NOMO-1 treated with dmso at 0.1 percent for 144 hours (cell line): ENCODE measurements around the gene DGCR6.
"Not testable (repeated sequence)": the region's sequence is repeated elsewhere in the genome, so short reads cannot be mapped to it uniquely, and the experiment has no call there.

Source experiments
- DNase-seq: peaks from one replicate; lab custom pipeline; 2025; ENCODE audit not compliant: unreplicated experiment; lab: John Stamatoyannopoulos, UW

Gene DGCR6

DNA sequence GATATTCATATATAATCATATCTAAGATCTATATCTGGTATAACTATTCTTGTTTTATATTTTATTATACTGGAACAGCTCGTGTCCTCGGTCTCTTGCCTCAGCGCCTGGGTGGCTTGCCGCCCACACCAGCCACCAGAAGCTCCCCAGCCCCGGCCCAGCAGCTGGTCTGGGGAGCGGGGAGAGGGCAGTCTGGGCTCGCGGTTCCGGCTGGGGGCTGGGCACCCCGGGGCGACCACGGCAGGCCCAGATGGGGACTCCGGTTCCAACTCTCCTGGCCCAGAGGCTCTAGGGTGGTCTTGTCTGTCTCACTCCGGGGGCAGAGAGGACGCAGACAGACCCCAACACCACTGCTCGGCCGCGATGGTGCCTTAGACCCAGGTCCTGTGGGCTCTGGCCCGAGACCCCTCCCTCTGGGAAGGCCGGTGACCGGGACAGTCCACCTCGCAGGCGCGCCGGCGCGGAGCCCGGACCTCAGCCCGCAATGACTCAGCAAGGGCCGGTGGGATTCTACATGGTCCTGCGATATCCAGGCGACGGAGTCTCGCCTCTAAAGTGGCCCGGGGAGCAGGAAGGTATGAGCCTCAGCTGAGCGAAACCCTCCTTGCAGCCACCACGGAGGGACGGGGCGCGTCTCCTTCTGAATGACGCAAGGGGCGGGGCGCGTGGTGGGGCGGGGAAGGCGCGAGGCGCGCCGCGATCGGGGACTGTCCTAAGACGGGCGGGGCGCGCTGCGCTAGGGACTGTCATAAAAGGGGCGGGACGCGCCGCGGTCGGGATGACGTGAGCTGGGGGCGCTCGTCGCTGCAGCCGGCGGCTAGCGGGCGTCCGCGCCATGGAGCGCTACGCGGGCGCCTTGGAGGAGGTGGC lies at the start of gene DGCR6:
DGCR6 (plus strand) TSS at position 781 of the 870 bp plus-strand sequence; CDS start at position 836, 55 bp downstream.
- no peak for DNase-seq

DNA sequence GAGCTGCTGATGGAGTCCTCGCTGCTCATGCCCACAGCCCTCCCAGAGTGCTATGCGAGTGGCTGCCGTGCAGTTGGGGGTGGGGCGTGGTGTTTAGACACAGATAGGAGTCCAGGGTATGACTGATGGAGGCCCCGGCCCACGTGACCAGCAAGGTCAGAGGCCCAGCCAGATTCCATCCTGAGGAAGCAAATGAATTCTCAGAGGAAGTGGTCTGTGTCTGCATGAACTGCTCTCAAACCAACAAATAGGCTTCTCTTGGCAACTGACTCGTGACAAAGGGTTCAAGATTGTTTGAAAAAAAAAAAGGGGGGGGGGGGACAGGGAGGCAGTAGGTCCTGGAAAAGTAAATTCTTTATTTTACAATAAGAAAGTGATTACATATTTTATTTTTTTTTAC lies 46.8 kb upstream of the DGCR6 start:
- DNase-seq, result not testable (repeated sequence)

DNA sequence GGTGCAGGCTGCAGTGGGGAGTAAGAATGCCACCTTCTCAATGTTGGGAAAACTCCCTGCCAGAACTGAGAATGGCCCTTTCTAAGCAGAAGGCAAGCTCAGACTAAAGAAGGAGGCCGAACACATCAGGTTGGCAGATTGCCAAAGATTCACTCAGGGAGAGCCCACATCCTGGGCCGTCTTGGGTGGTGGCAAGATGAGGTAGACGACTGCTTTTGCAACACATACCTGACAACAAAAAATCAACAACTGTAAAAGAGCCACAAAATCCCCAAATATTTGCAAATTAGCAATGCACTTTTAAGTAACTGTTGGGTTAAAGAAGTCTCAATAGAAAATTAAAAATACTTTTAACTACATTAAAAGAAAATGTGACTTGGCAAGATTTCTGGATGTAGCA lies 24.9 kb upstream of the DGCR6 start:
- DNase-seq, result not testable (repeated sequence)

DNA sequence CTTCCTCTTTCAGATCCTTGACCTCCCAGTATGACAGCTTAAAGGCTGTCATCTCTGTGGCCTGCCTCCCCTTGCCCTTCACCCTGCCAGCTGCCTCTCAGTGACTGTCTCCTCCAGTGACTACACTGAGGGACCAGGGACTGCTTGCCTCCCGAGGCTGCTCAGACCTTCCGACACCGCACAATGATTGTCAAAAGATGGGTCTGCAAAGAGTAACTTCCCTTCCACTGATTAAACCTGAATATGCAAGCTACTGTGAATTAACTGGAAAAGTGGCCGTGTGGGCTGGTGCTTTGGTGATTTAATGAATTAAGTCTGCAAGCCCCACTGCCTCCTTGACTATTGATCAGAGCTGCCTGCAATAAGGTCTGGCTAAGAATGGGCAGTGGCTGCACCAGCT lies 21.7 kb upstream of the DGCR6 start:
- DNase-seq, result not testable (repeated sequence)

DNA sequence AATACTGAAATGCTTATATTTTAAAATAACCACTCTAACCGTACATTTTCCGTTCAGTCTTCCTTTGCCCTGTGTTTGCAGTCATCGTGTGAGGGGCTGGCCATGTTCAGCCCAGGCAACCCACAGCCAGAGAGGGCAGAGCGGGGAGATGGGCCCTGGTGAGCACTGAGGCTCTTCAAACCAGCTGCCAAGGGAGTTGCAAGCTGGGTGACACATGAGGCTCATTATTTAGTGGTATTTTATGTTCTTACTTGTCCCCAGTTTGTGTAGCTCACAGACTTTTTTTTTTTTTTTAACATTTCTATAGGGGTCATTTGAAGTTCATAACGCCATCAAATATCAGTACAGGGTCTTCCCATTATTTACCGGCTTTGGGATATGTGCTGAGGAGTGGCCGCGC lies 18.0 kb upstream of the DGCR6 start:
- no peak for DNase-seq

DNA sequence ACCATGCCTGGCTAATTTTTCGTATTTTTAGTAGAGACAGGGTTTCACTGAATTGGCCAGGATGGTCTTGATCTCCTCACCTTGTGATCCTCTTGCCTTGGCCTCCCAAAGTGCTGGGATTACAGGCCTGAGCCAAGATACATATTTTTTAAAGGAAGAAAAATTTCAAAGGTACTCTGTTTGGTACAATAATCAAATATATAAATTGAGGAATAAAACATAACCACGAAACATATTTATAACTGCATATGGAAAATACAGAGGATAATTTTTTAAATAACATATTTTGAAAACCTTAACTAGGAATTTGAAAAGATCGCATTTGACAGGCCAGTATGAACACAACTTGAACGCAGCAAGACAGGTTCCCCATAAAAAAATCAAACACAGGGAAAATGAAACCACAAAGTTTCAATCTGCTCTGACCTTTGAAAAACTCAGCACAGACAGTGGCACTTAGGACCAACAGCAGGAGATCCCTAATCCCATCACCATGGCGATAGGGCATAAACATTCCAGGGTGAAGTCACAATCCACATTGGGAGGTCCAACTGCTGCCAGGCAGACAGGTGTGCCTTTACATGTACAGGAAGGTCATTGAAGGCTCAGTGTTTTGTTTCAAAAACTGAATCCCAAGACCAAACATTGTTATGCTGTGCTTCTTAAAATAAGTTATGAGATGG lies 15.5 kb upstream of the DGCR6 start:
- not testable (repeated sequence) for DNase-seq

DNA sequence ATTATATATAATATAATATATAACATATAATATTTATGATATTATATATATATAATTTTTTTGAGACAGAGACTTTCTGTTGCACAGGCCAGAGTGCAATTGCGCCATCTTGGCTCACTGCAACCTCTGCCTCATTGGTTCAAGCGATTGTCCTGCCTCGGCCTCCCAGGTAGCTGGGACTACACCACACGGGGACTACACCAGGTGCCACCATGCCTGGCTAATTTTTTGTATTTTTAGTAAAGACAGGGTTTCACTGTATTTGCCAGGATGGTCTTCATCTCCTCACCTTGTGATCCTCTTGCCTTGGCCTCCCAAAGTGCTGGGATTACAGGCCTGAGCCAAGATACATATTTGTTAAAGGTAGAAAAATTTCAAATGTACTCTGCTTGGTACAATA lies 12.3 kb upstream of the DGCR6 start:
- not testable (repeated sequence) for DNase-seq

DNA sequence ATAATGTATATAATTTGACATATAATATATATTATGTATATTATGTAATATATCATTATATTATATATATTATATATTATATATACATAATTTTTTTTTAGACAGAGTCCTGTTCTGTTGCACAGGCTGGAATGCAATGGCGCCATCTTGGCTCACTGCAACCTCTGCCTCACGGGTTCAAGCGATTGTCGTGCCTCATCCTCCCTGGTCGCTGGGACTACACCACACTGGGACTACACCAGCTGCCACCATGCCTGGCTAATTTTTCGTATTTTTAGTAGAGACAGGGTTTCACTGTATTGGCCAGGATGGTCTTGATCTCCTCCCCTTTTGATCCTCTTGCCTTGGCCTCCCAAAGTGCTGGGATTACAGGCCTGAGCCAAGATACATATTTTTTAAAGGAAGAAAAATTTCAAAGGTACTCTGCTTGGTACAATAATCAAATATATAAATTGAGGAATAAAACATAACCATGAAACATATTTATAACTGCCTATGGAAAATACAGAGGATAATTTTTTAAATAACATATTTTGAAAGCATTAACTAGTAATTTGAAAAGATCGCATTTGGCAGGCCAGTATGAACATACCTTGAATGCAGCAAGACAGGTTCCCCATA lies 10.0 kb upstream of the DGCR6 start:
- not testable (repeated sequence) for DNase-seq

DNA sequence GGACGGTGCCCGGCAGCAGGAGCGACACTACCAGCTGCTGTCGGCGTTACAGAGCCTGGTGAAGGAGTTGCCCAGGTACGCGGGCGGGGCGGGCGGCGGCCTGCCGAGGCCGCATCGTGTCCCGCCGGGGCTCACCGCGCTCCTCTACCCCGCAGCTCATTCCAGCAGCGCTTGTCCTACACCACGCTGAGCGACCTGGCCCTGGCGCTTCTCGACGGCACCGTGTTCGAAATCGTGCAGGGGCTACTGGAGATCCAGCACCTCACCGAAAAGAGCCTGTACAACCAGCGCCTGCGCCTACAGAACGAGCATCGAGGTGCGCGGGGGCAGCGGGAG lies 258 bp downstream of the DGCR6 start:
- DNase-seq, result not testable (repeated sequence)

DNA sequence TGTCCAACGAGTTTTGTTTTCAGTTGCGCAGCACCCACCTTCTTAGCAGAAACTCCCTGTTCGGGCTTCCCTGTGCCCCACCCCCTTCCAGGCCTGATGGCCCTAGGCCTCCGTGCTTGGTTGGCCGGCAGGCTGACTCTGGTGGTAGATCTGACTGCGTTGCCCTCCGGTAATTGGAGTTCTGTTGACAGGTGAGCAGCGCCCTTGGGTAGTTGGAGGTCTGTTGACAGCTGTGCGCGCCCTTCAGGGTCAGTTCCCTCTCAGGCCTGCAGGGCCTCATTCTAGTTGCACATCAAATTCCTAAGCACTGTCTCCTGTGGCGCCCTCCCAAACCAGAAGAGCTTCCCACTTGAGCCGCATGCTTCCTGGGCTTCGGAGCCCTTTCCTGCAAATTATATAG lies 776 bp downstream of the DGCR6 start:
- no peak for DNase-seq

DNA sequence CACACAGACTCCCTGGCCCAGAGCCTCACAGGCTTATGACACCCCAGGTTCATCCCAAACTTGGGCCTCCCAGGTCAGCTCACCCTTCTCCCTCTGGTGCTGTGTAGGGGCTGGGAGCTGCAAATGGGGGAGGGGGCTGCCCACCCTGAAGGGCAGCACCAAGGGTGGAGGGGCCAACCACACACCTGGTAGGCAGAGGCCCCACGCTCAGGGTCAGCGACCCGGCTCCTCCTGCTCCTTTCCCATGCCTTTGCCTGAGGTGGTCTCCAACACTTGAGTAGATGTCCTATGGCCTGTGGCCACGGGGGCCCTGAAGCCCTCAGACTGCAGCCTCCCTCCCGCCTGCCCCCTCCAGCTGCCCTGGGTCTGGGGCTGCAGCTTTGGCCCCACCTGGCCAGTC lies 3.4 kb downstream of the DGCR6 start:
- DNase-seq, result no peak

DNA sequence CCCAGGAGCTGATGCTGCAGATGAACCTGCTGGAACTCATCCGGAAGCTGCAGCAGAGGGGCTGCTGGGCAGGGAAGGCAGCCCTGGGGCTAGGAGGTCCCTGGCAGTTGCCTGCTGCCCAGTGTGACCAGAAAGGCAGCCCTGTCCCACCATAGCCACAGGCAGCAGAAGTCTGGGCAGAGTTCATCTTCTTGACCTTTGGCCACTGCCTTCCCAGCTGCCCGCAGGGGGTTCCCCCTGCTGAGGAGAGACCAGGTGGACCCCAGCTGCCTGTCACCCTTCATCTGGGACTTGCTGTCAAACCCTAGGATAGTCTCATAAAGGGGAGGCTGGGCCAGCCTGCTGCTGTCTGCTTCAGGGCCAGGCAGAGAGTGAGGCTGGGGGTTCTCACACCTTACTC lies 5.4 kb downstream of the DGCR6 start:
- not testable (repeated sequence) for DNase-seq

DNA sequence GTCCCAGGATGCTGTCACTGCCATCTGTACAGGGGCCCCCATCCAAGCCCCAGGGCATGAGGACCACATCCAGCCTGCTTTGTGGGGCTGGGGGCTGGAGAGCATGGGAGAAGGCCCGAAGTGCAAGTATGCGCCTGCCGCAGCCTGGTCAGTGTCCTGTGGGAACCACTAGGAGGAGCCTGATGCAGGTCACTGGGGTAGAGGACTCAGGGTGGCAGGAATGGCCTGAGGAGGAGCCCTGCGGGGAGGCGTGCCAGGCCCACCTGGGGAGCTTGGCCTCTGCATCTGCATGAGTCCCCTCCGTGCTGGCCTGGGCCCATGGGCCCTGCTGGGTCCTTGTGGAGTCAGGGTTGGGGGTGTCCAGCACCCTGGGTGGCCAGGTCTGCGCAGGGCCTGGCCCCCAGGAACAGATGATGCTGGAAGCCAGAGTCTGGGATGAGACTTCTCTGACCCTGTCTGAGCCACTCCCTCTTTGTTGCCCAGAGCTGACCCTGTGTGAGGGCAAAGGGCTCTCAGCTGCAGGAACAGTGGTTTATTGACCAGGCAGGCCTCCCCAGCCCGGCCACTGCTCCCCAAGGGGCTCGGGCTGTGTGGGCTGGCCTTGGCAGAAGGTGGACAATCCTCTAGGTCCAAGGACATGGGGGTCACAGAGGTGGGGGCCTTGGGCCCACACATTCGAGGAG lies 6.3 kb downstream of the DGCR6 start:
- not testable (repeated sequence) for DNase-seq

DNA sequence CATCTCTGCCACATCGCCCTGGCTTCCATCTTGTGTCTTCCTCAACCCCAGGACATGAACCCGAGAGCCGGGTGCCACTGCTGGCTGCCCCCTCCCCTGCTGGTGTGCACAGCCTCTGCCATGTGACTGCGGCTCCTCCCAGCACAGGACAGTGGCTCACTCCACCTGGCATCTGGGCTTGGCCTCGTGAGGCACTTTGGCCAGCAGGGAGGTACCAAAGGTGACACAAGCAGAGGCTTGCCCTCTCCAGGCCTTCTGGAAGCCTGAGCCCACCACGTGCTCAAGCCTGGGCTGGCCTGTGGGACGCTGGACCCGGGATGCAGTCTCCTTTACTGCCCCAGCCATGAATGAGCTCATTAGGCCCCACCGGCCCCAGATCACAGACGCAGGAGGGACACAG lies 8.4 kb downstream of the DGCR6 start:
- not testable (repeated sequence) for DNase-seq

DNA sequence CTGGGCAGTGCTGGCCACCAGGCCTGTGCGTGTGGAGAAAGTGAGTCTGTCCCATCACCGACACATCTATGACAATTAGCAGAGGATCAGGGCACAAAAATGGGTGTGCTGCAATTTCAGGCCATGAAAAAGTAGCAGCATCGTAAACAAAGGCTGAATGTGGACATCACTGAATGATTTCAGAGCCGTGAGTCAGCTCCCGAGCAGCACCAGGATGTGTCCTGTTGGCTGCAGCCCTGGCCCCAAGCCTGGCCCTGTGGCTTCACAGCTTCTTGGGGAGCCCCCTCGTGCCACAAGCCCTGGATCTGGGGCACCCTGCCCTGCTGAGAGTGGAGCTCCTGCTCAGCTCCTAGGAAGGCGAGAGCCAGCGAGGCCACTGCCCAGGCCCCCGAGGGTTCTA lies 9.4 kb downstream of the DGCR6 start:
- not testable (repeated sequence) for DNase-seq

DNA sequence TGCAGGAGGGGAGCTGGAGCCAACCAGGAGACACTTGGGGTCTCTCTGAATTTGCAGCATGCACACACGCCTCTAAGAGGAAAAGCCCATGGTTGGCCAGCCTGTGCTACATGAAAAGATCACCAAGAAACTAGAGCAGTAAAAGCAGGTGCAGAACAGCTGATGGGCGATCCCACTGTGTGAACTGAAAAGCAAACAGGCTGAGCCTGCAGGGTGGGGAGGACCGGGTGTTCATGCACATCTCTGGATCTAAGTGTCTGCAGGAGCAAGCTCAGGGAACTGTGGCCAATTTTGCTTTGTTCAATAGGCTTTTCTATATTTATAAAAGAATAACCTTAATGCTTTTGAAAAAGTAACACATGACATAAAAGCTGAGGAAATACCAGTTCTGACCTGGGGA lies 11.7 kb downstream of the DGCR6 start:
- not testable (repeated sequence) for DNase-seq

DNA sequence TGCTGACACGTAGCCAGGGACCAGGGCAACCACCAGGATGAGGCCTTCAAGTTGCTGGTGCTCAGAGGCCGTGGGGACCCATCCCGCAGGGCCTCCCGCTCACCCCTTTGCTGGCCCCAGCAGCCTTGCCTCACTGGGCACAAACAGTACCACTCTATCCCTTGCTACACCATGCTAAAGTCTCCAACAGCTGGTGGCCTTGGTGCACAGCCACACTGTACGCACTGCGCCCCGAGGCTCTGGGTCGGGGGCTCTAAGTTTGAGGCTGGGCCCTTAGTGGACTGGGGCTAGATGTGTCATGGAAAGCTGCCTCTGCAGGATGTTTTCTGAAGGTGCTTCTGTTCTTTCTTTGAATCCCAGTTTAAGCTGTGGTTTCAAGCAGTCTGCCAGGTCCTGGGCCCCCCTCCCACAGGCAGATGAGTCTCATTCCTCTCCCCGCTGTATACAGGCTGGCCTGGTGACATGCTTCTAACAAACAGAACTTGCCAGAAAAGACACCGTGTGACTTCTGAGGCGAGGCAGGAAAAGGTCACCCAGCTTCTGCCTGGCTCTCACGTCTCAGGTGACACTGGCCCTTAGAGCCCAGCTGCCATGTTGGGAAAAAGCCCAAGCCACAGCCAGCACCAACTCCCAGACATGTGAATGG lies 14.3 kb downstream of the DGCR6 start:
- DNase-seq, result not testable (repeated sequence)

DNA sequence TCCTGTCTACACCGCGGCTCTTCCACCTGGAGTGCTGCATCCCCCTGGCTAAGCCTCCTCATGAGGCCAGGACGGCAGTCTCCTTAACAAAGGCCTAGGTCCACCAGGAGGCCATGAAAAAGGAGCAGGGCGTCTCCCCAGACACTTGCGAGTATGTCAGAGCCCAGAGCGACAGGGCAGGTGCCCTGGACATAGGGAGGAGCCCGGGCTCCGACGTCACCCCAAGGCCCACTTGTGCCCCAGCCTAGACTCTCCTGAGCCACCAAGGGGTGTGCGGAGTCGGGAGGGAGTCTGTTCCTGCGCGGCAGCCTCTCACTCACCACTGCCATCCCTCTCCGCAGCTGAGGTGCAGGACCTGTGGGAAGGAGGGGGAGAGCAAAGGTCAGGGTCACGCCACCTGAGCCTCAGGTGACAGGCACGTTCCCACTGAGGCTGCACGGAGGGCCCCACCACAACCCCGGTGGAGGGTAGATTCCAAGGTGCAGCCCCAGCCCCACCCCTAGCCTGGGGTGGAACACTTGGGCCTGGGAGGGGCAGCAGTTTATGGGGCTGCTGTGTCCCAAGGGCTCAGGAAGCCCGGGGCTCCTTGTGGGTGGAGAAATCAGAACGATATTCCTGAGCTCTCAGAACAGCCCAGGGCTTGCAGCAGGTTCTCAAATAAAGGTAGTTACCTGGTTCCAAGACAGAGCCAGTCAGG lies 19.4 kb downstream of the DGCR6 start:
- DNase-seq, result no peak

DNA sequence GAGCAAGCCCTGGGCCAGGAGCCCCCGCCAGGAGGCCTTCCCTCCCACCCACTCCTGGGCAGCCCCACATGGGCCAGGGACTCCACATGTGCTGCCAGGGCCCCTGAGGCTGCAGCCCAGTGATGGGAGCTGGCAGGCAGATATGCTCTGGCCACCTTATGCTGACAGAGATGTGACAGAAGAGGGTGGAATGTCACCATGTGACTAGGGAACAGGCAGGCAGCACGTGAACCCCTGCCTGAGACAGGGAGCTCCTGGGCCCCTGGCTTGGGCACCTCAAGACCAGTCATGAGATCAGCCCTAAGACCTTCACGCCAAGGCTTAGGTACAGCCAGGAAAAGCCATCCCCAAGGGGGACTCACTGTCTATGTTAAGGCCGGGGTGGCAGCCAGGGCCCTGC lies 20.9 kb downstream of the DGCR6 start:
- no peak for DNase-seq

DNA sequence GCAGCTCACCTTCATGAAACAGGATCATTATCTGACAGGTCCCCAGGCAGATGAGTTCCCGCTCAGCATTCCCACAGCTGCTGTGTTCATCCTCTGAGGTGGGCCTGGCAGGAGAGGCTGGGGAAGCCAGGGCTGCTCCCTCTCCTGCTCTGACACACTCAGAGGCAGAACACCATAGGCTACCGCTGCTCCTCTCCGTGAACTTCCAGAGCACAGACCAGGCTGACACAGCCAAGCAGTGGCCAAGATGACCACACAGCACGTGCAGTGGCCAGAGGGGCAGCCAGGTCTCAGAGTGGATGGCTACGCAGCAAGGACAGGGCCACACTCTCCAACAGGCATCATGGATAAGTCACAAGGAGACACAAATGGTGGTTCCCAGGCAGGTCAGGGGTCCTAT lies 21.5 kb downstream of the DGCR6 start:
- no peak for DNase-seq
